ENCODE measurements around the gene IL37.
A peak's percentile ranks its signal among the peaks of the same experiment; 100 is the strongest.
"Not testable (repeated sequence)": the region's sequence is repeated elsewhere in the genome, so short reads cannot be mapped to it uniquely, and the experiment has no call there.

IL37 gene

GRCh38 chr2:112889976-112890375 lies 21.0 kb upstream of the IL37 start:
- DNase-seq (ENCODE audit: low spot score), result no peak

DNA sequence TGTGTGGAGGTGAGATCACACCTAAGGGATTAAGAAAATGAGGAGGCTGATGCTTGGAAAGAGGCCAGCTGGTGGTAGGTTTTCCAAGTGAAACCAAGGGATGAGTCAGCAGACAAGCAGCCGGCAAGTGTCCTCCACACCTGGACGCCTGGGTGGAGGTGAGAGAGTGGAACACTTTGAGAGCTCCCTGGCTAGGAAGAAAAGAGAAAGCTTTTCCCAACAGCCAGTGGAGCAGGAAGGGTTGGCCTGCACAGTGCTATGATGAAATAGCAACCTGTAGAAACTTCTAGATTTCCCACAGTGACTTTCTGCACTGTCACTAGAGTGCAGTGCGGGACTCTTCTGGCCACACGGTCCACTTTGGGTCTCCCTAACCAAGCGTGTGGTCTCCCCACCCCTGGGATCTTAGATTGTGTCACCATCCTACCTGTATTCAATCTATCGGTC lies 19.6 kb upstream of the IL37 start:
- no peak for DNase-seq (ENCODE audit: low spot score)

GRCh38 chr2:112893752-112894151 lies 17.2 kb upstream of the IL37 start:
- no peak for DNase-seq (ENCODE audit: low spot score)

DNA sequence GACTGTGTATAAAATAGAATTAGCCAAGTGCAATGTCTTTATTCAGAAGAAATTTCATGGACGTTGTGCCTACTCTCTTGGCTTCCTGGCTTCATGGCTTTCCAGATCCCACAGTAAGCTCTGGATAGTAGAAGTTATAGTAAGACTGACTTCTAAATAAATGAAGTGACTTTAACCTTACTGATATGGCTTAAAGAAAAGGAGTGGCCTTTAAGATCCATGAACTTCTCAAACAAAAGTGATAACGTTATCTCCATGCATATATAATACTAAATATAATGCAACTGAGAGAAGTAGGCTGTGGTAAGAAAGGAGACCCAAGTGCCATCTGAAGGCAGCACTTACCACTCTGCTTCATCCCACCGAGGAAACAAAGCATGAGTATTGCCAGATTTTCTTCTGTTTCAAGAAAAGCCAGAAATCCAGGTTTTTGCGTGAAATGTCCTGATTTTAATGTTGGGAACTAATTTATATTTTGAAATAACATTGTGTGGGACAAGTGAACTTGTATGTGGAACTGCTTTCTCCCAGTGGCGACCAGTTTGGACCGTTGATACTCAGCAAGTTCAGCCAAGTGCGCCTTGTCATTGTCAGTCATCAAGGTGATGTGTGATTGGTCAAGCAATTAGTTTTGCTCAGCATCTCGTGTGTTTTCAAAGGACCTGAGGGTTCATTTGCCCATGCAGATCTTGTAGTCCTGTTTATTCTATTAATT lies 13.9 kb upstream of the IL37 start:
- DNase-seq (ENCODE audit: low spot score), result no peak

DNA sequence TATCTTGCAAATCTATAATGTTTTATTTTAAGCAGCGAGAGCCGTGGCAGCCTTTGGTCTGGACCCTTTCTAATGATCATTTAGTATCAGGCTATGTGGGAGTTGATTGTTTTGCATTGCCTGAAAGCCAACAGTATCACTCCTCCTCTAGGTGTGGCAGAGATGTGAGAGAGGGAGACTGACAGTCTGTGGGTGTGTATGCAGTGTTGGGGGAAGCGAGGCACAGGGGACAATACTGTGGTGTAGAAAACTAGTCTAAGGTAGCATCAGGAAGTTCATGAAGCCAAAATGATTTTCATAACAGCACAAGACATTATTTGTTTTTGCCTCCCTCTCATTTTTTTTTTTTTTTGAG lies 13.4 kb upstream of the IL37 start:
- no peak for DNase-seq (ENCODE audit: low spot score)

DNA sequence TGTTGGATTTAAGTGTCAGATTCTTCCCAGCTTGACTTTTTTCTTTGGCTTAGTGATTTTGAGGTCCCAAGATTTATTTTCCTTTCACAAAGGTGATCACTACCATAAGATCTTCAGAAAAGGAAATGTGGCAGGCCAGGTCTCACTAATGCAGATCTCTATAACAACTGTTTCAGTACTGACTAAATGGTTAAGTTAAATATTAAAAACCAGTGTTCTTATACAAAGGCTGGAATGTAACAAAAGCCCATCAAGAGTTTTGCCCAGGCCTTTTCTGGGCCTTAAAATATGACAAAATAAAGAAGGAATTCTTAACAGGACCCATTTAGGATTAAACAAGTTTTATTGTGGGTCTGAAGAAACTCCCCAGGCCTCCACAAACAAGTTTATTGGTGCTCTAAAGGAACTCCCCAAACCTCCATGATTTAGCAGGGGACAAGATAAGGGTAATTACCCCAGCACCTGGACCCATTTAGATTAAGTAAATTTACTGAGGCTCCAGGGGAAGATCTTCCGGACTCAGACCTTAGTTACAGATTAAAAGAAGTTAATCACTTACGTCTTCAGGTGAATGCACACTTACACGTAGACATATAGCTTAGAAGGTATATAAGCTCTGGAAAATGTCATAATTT lies 9.4 kb upstream of the IL37 start:
- not testable (repeated sequence) for DNase-seq (ENCODE audit: low spot score)

- DNase-seq (ENCODE audit: low spot score), result no peak
Observed at GRCh38 chr2:112902816-112903215, 8.1 kb upstream of the IL37 start.

DNA sequence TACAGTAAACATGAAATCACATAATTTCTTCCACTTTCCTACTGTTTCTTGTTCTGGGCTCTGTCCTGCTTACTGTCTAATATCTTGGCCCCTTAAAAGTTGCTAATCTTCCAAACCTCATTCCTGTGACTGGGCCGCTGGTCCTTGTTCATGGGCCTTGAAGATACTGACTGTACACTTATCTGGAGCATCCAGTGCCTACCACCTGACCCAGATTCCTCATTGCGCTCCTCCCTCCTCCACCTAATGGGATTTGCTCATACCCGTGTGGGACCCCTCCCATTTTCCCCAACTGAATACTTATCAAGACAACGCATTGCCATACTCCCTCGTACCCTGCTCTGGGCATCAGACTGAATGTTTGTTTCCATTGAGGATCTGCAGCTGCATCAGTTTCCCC lies 6.1 kb upstream of the IL37 start:
- no peak for DNase-seq (ENCODE audit: low spot score)

GRCh38 chr2:112906276-112906675 lies 4.7 kb upstream of the IL37 start:
- no peak for DNase-seq (ENCODE audit: low spot score)

- DNase-seq (ENCODE audit: low spot score), result no peak
Observed at GRCh38 chr2:112907001-112907949, 3.7 kb upstream of the IL37 start.

GRCh38 chr2:112908559-112908958 lies 2.4 kb upstream of the IL37 start:
- DNase-seq (ENCODE audit: low spot score), result not testable (repeated sequence)

- DNase-seq (ENCODE audit: low spot score), result no peak
Observed at GRCh38 chr2:112910219-112910618, 746 bp upstream of the IL37 start.

GRCh38 chr2:112912403-112912802 lies 1.4 kb downstream of the IL37 start:
- no peak for DNase-seq (ENCODE audit: low spot score)

DNA sequence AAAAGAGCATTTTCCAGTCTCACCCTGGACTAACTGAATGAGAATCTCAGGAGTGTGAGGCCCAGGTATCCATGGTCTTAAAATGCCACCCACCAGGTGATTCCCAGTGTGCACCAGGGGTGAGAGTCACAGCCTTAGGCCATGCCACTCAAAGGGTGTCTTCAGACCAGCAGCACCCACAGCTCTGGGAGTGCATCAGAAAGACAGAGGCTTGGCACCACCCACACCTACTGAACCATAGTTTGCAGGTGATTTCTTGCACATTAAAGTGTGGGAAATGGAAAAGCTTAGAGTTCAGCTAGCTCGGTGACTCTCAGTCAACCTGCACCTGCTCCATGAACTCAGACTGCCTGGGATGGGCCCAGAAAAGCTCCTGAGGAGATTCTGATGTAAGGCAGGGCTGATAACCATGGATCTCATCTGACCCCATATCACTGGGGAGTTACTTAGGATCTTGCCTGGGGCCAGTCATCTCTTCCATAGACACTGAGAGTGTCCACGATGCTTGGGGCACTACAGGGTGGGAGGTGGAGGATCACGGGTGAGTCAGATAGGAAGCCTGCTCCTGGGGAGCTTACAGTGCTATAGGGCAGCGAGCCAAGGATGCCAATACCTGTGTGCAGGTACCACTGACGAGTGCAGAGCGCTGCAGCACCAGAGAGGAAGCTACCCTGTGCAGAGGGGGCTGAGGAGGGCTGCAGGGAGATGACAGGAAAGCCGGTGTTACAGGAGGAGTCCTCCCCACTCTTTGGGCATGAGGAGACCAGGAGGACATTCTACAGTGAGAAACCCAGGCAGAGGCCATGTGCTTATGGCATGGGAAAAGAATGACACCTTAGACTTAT lies 4.6 kb downstream of the IL37 start:
- no peak for DNase-seq (ENCODE audit: low spot score)

GRCh38 chr2:112916145-112916571 lies 5.2 kb downstream of the IL37 start:
- peak; percentile 4 for DNase-seq (ENCODE audit: low spot score)

DNA sequence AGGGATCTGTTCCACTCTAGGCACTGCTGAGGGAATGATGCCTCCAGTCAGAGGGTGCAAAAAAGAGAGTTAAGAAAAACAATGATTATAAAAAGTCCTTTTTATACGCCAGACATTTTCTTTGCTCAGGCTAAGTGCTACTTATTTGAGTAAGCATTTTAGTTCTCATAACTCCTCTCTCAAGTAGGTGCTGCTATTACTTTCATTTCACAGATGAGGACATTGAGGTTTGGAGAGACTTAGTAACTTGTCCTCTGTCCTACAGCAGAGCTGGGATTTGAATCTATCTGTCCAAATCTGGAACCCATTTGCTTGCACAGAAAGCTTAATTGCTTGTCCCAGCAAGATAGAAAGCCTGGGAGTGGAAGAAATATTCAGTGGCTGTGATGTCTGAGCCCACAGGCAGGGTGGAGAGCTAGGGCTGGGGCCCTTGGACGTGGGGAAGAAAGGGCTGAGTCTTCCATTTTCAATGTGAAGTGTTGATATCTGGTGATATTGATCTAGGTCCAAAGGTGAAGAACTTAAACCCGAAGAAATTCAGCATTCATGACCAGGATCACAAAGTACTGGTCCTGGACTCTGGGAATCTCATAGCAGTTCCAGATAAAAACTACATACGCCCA lies 5.8 kb downstream of the IL37 start:
- DNase-seq (ENCODE audit: low spot score), result no peak

- DNase-seq (ENCODE audit: low spot score), result no peak
Observed at GRCh38 chr2:112917856-112918255, 6.9 kb downstream of the IL37 start.

DNA sequence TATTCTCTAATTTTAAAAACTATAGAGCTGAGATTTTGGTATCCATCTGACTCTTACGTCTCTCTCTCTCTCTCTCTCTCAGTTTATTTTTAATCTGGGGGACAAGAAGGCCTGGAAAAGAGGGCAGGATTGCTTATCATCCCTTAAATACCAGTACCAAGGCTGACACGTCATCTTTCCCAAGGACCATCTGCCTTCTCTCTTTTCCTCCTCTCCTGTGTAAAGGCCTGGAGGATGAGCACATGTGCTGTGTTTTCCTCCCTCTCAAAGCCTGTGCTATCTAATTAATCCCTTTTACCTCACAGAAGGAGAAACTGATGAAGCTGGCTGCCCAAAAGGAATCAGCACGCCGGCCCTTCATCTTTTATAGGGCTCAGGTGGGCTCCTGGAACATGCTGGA lies 7.3 kb downstream of the IL37 start:
- DNase-seq (ENCODE audit: low spot score), result no peak

GRCh38 chr2:112919086-112919485 lies 8.1 kb downstream of the IL37 start:
- no peak for DNase-seq (ENCODE audit: low spot score)

DNA sequence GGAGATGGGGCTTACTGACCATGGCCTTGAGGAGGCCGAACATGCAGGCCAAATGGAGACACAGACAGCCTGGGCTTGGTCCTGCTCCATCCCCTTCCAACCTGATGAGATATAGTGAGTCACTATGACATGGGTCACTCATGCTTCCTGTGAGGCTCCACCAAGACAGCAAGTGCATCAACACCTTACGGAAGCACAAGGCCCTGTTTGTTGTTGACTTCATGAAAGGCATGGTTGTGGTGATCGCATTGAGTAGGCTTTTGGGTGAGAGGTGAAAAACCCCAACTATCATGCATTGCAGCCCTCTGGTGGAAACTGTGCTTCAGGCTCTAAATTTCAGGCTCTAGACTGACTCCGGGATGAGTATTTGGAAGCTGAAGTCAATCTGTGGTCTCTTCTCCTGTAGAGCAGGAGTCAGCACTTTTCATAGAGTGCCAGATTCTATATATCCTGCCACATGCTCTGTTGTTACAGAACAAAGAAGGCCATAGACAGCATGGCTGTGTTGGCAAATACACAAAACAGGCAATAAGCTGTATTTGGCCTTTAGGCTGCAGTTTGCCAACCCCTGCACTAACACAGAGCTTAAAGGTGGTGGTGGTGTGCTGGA lies 10.1 kb downstream of the IL37 start:
- DNase-seq (ENCODE audit: low spot score), result peak; percentile 17

GRCh38 chr2:112921982-112922381 lies 11.0 kb downstream of the IL37 start:
- DNase-seq (ENCODE audit: low spot score), result no peak

All from CD4-positive, alpha-beta T cell treated with Interleukin-15 for 4 hours (primary cell).